AG09319 (cell line): ENCODE data around the gene NAMPT.

Experiments used
- DNase-seq: peaks from one replicate; pipeline ENCODE4 v3.0.0-alpha.2; 2010; ENCODE audit warnings: low read depth; ENCODE audit errors: extremely low read depth
- TF ChIP-seq, protein P1 (sequence below): IDR thresholded peaks from 2 replicates; pipeline ENCODE4 v1.5.1; 2011; ENCODE audit warnings: low read depth, mild to moderate bottlenecking, inconsistent platforms, low read length, moderate library complexity

NAMPT gene

GRCh38 chr7:106284714-106285050 is at the start of gene NAMPT:
NAMPT (minus strand) TSS chr7:106284983; CDS start chr7:106284884, 99 bp downstream.
- DNase-seq, result no peak
- TF ChIP-seq, protein P1, sequence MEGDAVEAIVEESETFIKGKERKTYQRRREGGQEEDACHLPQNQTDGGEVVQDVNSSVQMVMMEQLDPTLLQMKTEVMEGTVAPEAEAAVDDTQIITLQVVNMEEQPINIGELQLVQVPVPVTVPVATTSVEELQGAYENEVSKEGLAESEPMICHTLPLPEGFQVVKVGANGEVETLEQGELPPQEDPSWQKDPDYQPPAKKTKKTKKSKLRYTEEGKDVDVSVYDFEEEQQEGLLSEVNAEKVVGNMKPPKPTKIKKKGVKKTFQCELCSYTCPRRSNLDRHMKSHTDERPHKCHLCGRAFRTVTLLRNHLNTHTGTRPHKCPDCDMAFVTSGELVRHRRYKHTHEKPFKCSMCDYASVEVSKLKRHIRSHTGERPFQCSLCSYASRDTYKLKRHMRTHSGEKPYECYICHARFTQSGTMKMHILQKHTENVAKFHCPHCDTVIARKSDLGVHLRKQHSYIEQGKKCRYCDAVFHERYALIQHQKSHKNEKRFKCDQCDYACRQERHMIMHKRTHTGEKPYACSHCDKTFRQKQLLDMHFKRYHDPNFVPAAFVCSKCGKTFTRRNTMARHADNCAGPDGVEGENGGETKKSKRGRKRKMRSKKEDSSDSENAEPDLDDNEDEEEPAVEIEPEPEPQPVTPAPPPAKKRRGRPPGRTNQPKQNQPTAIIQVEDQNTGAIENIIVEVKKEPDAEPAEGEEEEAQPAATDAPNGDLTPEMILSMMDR, result no peak

DNA sequence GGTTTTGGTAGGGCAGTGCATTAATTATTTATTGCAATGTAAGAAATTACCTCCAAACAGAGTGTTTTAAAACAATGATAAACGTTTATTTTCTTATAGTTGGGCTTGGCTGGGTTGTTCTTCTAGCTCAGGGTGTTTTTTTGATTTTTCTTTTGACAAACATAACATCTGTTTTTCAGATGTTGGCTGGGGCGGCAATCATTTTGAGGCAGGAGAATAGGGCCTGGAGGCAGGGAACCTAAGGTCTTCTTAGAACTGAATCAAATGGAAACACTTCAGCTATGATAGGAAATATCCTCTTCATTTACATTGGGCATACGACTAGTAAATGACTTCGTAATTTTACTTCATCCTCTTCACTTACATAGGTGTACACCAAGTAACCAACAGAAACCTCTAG is 47.4 kb upstream of the NAMPT start:
- TF ChIP-seq, protein P1, result no peak
- no peak for DNase-seq

DNA sequence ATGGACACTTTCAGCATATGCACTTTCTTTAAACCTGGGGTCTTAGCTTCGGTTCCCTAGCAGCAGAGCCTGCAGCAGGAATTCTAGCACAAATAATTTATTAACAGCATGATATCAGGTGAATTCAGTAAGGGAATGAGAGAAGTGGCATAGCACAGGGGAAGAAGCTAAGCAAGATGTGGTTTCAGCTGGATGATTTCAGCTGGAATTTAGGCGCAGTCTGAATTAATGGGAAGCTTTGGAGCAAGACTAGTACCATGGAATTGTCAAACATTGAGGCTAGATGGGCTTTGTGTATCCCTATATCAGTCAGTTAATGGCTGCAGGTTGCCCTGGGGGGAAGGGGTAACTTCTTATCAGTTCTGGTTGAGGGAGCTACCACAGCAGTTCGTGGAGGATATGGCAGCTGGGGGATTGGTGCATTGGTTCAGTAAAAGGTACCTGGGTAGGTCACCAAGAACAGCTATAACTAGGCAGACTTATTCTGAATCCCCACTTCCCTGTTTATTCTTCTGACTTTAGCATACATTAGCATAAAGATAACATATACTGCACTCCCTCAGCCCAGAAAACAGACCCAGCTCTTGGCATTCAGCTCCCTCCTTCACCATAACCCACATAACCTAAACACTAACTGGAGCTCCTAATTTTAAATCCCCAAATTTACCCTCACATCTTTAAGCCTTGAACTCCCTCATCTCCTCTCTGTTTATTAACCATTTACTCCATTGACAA is 46.8 kb upstream of the NAMPT start:
- TF ChIP-seq, protein P1, result no peak
- no peak for DNase-seq

DNA sequence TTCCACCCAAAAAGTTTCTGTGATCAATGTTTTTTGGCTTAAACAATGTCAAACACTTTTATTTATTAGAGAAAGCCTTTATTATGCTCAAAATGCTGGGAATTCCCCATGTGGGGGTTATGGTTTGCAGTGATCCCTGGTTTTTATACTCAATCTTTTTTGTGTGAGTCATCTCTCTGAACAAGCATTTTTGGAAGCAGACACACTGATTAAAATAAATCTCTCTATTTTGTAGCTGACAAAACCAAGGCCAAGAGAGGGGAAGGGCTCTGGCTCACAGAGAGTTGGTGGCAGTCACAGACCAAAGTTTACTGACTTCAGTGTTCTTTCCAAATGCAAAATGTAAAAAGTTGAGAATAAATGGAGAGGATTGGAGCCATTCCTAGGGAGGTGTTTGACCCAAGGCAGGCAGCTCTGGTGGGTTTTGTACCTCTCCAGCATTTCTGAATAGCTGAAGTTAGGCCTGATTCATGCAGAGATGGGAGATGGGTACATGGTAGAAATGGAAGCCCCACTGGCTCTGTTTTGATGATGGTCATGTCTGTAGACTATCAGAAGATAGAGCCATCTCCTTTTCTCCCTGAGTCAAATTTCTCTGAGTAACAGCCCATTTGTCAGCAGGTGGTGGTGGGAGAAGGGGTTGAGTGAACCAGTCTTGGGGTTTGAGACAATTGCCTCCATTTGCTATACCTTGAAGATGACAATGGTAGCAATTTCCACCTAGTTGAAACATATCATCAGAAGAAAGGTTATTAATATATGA is 45.4 kb upstream of the NAMPT start:
- TF ChIP-seq, protein P1, result no peak
- peak; percentile 56 for DNase-seq

- TF ChIP-seq, protein P1, result no peak
- no peak for DNase-seq
Observed at GRCh38 chr7:106329408-106329807, 44.6 kb upstream of the NAMPT start.

DNA sequence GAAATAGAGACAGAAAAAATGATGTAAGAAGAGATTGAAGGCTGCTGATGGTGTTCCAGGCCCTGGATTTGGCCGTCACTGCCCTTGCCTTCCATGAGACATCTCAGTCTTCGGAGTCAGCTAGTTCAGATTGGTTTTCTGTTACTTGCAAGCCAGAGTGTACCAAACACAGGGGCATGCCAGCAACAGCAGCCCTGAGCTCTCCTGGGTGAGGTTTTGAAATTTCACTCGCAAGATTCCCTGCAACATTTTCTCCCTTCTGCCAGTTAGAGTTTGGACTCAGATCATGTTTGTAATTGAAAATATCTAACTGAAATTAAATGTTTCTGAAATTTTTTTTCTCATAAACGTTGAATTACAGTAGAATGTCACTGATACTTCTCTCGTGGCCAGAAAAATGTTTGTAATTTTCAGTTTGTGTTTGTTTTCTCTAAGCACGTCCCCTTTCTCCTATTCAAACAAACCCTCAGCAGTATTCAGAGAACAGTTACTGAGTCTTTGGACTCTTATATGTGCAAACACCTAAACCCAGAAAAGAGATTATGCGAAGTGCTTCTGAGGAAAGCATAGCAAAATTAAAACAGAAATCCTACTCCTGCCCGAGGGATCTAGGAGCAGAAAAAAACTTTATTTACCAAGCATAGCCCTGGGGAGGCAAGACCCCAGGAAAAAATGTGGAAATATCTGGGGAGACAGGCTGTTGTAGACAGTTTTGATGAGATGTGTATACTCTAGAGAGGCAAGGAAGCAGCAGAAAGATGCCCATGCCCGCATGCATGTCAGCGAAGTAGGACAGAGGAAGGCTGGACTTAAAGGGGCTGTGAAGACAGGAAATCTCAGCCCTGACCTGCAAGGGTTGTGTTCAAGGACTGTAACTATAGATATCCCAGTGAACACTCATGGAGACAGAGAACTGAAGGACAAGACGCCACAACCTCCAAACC is 43.0 kb upstream of the NAMPT start:
- no peak for DNase-seq

More for the DNA sequence above, 43.0 kb upstream of the NAMPT start:
- TF ChIP-seq, protein P1, result no peak
